NCI-H460 (cell line): ENCODE measurements around the gene RNF149. TPM values are rescaled to one million over a fixed set of nuclear protein-coding genes. Genes with fewer than 3 reads are reported as not detected.
A peak's percentile ranks its signal among the peaks of the same experiment; 100 is the strongest.
"Not testable (repeated sequence)": the region's sequence is repeated elsewhere in the genome, so short reads cannot be mapped to it uniquely, and the experiment has no call there.

Source experiments
- DNase-seq: peaks from one replicate; pipeline ENCODE4 v3.0.0-alpha.2; 2016; ENCODE audit warnings: low read depth; ENCODE audit errors: extremely low read depth
- polyA plus RNA-seq: library from polyadenylated mRNA; depleted of rRNA; stranded (reverse); fragments of >200 nt; gene quantifications from 2 replicates; pipeline ENCODE4 v1.2.3, GENCODE V29; 2014; cell fraction: nucleus; rRNA removed
- total RNA-seq: library from RNA; depleted of rRNA; stranded (reverse); fragments of >200 nt; shearing (Covaris generic); gene quantifications from 2 replicates; pipeline ENCODE4 v1.2.3, GENCODE V29; 2014; rRNA removed

RNF149 gene, protein sequence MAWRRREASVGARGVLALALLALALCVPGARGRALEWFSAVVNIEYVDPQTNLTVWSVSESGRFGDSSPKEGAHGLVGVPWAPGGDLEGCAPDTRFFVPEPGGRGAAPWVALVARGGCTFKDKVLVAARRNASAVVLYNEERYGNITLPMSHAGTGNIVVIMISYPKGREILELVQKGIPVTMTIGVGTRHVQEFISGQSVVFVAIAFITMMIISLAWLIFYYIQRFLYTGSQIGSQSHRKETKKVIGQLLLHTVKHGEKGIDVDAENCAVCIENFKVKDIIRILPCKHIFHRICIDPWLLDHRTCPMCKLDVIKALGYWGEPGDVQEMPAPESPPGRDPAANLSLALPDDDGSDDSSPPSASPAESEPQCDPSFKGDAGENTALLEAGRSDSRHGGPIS
- 45.4 and 52.0 TPM in 2 replicates for total RNA-seq
- polyA plus RNA-seq, result 67.0 and 88.1 TPM in 2 replicates

DNA sequence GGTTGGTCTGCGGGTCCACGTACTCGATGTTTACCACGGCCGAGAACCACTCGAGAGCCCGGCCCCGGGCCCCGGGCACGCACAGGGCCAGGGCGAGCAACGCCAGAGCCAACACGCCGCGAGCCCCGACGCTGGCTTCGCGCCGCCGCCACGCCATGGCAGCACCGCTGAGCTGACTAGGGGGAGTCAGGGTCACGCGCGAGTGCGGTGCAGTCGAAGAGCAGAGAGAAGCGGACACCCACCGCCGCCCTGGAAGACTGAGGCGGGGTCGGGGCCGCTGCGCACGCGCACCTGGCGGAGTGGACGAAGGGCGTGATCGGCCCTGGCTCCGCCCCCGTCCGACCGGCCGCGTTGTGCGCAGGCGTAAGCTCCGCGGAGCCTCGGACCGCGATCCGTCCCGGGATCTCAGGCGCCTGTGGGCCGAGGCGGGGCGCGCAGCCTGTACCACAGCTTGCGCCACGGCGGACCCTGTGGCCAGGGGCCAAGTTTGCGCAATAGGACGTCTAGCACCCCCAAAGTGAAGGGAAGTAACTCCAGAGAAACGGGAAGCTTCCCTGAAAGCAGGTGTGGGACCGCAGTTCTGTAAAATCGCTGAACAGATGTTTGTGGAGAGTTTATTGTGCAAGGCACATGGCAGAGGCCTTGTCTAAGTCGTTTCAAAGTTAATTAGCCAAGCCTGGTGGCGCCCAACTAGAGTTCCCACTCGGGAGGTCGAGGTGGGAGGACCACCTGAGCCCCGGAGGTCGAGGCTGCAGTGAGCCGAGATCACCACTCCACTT is at the start of gene RNF149:
RNF149 (minus strand) TSS at position 270 of the 779 bp plus-strand sequence; CDS start at position 157, 113 bp downstream.
- peak; percentile 88 for DNase-seq

DNA sequence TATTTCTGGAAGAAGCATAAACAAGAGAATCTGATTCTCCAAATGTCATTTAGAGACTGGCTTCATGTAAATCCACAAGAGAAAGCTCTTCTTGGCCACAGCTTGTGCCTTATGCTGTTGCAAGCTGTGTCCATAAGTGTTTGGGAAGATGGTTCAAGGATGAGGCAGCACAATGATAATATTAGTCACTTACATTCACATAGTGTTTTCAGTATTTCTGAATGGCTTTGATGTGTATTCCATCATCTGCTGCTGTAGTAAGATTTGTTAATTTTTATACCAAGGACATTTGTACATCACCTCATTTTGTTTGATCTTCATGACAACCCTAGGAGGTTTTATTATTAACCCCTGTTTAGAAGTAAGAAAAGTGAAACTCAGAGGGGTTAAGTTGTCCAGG is 48.9 kb upstream of the RNF149 start:
- DNase-seq, result no peak

DNA sequence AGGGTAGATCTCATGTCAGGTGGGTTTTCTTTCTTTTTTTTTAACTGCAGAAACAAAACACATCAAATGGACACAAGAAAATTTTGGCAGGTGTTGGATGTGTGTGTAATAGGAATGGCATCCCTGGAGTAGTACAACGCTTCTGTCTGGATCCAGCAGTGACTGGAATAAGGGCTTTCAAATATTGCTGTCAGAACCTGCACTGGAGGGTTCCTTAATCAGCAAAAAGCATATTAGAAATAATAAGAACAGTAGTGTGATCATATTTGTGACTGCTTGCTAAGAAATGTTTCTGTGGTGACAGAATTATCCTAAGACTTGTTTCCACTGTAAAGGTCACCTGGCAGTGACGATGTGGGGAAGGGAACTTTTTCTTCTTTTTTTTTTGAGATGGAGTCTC is 48.0 kb upstream of the RNF149 start:
- DNase-seq, result no peak

DNA sequence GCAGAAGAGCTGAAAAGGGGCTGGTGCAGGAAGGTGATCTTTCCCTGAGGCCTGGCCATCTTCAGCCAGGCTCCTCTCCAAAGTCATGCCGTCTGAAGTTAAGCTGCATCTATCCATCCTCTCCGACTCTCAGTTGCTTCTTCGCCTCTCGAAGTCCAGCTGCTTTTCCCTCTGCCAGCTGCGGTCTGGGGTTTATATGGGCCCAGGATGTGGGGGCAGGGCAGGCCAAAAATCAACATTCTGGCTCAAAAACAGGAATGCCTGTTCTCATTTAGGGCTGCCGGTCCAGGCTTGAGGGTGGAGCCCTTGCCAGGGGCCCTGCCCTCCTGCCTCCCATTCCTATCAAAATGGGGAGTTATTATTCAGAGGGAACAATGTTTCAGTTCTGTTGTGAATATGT is 47.6 kb upstream of the RNF149 start:
- no peak for DNase-seq

DNA sequence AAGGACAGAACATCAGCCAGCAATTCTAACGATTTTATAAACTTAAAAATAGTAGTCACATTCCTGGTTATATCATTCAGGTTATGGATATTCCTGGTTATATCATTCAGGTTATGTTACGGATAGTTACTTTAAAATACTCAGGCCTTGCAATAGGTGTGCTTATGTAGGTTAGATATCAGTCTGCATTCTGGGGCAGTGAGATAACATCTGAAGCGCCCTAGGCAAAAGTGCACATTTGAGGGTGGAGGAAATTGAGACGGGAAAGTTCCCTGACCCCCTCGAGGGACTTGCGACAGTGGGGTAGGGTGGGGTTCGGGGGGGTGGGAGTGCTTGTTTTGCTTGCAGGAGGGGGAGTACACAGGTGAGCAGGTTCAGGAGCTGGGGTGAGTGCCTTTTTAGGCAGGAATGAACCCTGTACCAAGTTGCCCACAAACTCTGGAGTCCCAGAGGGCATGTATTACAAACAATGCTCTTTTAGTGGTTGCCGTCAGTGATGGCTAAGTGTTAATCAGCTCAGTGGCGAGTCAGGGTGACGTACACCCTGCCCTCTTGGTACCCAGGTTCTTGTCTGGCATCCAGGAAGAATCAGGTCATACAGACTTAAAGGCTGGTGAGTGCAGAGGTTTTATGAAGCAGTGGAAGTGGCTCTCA is 47.0 kb upstream of the RNF149 start:
- DNase-seq, result no peak

DNA sequence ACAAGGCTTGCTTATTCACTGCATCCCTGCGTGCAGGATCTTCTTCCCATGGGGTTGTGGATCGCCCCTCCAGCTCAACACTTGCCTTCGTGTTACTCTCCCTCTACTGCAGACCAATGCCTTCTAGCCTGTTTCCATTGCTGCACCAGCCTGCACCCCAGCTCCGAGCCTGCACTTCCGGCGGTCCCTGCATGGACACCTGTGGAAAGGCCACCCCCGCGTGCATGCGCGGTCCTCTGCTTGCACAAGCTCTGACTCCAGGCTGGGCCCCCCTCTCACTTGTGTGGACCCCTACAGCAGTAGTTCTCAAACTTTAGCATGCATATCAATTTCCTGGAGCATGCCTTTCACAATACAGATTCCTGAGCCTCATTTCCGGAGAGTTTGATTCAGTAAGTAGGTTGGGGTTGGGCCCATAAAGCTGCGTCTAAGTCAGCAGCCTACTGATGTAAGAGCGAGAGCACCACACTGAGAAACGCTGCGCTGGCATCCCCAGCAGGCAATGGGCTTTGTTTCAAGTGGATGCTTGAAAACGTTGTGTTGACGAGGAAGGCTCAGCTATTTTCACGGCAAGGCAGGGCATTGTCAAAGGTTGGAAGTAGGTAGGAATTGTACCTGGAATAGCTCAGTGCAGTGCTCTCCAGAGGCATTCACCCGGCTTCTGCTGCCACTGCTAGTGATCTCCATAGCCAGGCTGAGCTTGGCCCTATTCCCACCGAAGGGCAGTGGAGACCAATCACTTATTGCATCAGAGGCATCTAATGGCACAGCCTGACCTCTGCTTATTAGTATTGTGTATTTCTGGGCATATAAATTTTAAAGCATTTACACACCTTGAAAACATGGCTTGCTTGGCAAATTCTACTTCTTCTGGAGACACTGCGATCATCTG is 46.2 kb upstream of the RNF149 start:
- no peak for DNase-seq

DNA sequence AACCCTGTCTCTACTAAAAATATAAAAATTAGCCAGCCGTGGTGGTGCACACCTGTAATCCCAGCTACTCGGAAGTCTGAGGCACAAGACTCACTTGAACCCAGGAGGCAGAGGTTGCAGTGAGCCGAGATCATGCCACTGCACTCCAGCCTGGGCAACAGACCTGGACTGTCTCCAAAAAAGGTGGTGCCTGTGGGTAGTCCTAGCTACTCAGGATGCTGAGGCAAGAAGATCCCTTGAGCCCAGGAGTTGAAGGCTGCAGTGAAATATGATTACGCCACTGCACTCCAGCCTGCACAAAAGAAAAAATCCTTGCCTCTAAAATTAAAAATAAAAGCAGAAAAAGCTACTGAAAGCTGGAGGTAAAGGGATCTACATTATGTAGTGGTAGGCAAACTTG is 44.1 kb upstream of the RNF149 start:
- not testable (repeated sequence) for DNase-seq

DNA sequence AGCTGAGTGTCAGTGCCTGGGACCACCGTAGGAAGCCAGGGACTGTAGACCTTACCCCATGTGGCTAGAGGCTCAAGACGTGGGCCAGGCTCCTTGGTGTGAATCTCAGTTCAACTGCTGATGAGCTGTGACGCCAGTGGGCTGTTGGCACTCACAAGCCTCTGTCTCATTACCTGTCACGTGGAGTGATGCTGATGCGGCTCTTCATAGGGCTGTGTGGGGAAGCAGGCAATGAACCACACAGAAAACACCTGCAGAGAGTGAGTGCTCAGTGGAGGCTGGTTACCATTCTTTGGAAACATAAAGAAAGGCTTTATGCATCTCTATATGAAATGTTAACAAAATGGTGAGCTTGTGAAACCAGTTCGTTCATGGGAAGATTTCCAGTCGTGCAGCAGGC is 42.7 kb upstream of the RNF149 start:
- no peak for DNase-seq

DNA sequence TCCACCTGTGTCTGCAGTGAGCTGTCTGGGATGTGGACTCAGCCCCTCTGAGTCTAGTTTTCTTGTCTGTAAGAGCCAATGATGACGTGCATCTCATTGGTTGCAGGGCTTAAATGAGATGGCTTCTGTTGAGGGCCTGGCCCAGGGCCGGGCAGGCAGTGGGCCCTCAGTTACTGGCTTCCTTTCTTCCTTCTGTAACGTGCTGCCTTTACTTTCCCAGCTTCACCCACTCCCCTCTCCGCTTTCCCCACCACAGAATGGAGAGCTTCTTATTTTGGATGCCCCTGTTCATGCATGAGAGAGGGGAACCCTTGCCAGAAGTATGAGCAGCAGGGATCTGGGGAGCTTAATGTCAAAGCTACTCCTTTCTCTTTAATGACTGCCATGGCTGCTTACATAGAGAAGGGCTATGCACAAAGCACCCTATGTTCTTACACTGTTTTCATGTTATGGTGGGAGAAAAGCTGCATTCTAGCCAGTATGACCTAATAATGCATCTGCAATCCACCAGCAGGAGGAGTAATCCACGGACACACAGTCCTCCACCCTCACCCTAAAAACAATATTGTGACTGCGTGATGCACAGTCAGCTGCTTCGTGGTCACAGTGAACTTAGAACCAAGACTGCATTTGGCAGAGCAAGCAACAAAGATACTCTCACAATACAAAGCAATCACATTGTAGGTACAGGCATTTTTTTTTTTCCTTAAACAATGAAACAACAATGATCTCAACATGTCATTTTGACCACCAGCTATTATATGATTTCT is 41.6 kb upstream of the RNF149 start:
- DNase-seq, result no peak

DNA sequence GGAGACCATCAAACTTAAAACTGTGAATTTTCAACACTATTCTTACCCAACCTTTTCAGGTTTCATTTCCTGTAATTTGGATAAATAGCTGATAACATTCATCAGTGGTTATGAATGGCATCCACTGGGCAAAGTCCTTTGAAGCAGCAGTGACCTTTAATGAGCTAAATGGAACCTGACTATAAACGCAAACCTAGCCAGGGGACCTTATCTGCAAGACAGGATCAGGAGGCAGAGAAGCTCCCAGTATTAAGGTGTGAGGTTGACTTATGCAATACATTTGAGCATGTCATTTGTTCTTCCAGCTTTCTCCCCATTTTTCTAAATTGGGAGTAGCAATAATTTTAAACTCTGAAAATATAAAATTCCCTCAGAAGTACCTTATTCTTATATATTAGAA is 40.4 kb upstream of the RNF149 start:
- DNase-seq, result no peak

DNA sequence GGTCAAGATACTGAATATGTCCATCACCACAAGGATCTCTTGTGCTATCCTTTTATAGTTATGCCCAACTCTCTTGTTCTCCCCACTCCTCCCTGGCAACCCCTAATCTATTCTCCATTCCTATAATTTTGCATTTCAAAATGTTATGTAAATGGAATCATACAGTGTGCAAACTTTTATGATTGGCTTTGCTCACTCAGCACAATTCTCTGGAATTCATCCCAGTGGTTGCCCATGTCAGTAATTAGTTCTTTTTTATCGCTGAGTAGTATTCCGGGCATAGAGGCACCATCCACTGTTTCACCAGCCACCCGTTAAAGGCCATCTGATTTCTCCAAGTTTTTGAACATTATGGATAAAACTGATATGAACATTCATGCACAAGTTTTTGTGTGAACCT is 38.4 kb upstream of the RNF149 start:
- no peak for DNase-seq

DNA sequence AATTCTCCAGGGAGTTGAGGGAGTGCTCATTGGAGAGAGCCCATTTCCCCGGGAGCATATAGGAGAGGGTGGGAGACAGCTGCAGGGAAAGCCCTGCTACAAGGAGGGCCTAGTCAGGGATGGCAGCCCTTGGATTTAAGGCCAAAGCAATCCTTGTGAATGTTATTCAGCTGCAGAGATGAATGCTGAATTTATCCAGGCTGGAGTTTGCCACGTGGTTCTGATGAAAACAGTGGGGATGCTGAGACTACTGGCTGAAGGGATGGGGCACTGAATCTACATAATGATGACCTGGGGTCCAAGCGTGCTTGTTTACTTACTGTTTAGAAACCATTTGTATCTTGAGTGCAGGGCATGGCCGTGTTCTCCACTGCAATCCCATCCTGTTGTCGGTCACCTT is 35.6 kb upstream of the RNF149 start:
- no peak for DNase-seq

DNA sequence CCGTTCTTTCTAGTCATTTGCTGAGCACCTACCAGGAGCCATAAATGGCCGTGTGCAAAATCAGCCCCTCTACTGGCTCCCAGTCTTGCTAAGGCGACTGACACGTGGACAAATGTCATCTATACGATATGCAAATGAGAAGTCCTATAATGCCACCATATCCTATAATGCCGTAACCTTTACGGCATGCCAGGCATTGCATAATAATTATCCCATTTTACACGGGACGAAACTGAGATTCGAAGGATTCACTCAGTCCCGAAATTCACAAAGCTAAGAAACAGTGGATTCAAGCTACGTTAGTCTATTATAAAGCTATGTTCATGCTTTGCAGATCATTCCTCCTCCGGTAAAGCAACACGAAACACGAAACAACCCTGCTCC is 34.1 kb upstream of the RNF149 start:
- DNase-seq, result no peak

DNA sequence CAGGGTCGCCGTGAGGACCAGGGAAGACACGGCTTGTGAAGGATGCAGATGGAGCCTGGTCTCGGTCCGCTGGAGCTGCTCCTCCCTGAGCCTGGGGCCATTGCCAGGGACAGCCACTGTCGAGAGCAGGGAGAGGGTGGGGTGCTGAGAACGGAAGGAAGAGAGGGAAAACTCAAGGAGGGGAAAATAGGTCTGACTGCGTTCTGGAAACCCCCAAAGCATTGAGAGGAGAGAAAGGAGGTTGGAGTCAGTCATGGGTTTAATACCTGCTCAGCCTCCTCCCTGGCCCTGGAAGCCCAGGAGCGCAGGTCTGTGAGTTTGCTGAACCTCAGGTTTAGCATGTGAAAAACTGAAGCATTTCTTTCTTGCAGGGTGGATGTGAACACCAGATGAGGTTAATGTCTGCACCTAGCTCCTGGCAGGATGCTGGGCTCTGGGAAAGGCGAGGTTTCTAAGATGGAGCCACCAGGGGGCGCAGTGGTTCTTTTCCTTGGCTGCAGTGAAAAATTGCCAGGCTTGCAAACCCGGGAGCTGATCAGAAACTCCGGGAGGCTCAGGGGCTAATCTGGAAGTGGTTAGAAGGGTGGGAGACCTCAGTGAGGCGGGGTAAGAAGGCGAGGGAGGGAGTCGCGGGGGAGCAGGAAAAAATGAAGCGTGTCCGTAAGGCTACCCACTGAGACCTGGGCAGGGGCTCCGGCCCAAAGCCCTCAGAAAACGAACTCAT is 33.6 kb upstream of the RNF149 start:
- DNase-seq, result peak; percentile 66

DNA sequence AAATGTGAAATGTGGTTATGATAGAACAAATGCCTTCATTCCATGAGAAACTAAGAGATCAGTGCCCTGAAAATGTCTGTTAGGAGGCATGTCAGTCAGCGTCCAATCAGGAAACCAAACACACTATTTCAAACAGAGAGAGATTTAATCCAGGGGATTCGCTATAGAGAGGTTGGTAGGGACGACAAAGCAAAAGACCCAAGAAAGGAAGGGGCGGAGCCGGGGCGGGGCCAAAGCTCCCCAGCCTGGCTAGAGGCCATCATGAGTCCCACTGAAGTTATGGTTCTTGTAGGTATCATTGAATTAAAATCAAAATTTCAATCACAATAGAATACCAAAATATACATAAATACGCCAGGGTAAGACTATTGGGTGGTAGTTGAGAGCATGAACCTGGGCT is 32.9 kb upstream of the RNF149 start:
- no peak for DNase-seq

DNA sequence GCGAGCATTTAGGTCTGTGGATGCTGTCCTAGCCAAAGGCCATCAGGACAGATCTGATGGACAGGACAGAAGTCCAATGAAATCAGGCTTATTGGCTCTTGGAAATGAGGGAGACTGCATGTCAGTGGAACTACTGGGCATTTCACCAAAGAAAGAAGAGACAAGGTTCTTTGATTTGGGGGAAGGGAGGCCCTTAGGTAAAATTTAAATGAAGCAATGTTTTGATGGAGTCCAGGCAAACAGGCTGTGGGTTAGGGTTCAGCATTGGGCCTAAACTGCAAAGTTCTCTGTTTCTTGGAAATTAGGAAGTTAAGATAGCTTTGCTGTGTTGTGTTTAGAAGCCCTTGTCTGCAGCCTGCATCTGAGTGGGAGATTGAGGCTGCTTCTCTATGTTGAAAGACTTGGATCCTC is 31.6 kb upstream of the RNF149 start:
- DNase-seq, result no peak

DNA sequence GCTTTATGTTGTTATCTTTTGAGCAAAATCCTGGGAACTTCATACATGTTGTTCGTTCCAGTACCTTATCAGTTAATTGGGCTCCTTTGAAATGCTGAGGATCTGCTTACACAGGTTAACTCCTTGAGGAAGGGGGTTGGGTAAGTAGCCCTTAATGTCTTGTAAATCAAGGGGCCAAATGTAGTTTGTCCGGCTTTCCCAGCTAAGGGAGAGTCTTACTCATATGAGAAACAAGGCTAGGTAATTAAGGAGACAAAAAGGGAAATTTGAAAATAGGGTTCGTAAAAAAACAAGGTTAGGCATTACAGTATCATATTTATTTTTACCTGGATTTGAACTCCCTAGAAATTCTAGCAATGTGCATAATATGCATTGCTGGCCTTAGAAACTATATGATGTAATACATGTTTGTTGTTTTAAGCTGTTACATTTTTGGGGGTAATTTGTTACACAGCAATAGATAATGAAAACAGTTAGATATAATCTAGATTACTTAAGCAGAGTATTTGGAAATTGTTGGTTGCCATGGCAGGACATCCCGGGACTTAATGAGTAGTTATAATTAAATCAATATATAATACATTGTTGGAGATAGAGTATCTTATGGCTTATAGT is 30.9 kb upstream of the RNF149 start:
- DNase-seq, result no peak

DNA sequence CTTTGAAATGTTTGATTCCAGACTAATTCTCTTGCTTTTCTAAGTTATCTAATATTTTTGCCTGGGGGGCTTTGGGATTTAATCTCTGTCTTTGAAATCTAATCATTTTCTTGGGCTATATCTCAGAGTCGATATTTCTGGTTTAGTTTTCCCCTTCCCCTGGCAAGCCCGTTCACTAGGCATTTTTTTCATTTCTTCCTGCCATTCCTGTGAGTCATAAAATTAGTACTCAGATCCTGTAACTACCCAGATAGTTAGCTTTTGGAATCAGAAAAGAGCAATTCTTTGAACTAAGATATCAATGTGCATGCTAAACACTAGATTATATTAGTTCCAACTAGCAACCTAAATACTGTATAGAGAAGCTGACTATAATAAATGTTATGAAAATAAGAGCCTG is 29.4 kb upstream of the RNF149 start:
- DNase-seq, result no peak
